Astrocyte (in vitro differentiated cells and primary cell): ENCODE results near the gene ACOT8. TPM values are rescaled to one million over a fixed set of nuclear protein-coding genes. Genes with fewer than 3 reads are reported as not detected.

Experiments used
- DNase-seq: peaks from one replicate; pipeline ENCODE4 v3.0.0-alpha.2; 2010; ENCODE audit warnings: low read depth
- FAIRE-seq: peaks from 2 replicates; lab custom pipeline; 2011; peaks lifted over from hg19 to GRCh38; lab: Jason Lieb, UNC
- H2AFZ ChIP-seq: 2 replicates; pipeline ENCODE4 v1.6.0; 2012; ENCODE audit warnings: low read depth, low read length, inconsistent platforms
- H3K27ac ChIP-seq: 2 replicates; pipeline ENCODE4 v1.5.1; 2011; ENCODE audit warnings: low read depth, low read length, inconsistent platforms
- H3K27me3 ChIP-seq: 2 replicates; pipeline ENCODE4 v1.6.0; 2011; ENCODE audit warnings: low read length, inconsistent platforms; ENCODE audit not compliant: insufficient read depth
- H3K36me3 ChIP-seq: 2 replicates; pipeline ENCODE4 v1.5.1; 2011; ENCODE audit warnings: low read length, inconsistent platforms; ENCODE audit not compliant: insufficient read depth
- H3K4me1 ChIP-seq: 2 replicates; pipeline ENCODE4 v1.5.1; 2011; ENCODE audit warnings: low read length, inconsistent platforms; ENCODE audit not compliant: insufficient read depth
- H3K4me2 ChIP-seq: 2 replicates; pipeline ENCODE4 v1.6.0; 2012; ENCODE audit warnings: low read length, inconsistent platforms
- H3K4me3 ChIP-seq: 2 replicates; pipeline ENCODE4 v1.5.1; 2011; ENCODE audit warnings: low read depth, mild to moderate bottlenecking, low read length, inconsistent platforms; ENCODE audit not compliant: insufficient read depth
- H3K79me2 ChIP-seq: 2 replicates; pipeline ENCODE4 v1.6.0; 2012; ENCODE audit warnings: mild to moderate bottlenecking, low read length, inconsistent platforms; ENCODE audit not compliant: insufficient read depth
- H3K9ac ChIP-seq: 2 replicates; pipeline ENCODE4 v1.6.0; 2012; ENCODE audit warnings: mild to moderate bottlenecking, low read length, inconsistent platforms
- H3K9me3 ChIP-seq: 2 replicates; pipeline ENCODE4 v1.5.1; 2012; ENCODE audit warnings: low read depth, mild to moderate bottlenecking, low read length, inconsistent platforms; ENCODE audit not compliant: insufficient read depth
- H4K20me1 ChIP-seq: 2 replicates; pipeline ENCODE4 v1.6.0; 2012; ENCODE audit warnings: low read length, inconsistent platforms; ENCODE audit not compliant: insufficient read depth
- H3K27ac Mint-ChIP-seq: one replicate; pipeline ENCODE4 v1.8.0; 2021; ENCODE audit warnings: mild to moderate bottlenecking, mixed read lengths; ENCODE audit not compliant: unreplicated experiment
- H3K27me3 Mint-ChIP-seq: one replicate; pipeline ENCODE4 v1.8.0; 2021; ENCODE audit warnings: low read depth, mixed read lengths; ENCODE audit not compliant: unreplicated experiment
- H3K36me3 Mint-ChIP-seq: one replicate; pipeline ENCODE4 v1.8.0; 2021; ENCODE audit warnings: low read depth, mixed read lengths; ENCODE audit not compliant: unreplicated experiment
- H3K4me1 Mint-ChIP-seq: one replicate; pipeline ENCODE4 v1.8.0; 2021; ENCODE audit warnings: low read depth, mixed read lengths; ENCODE audit not compliant: unreplicated experiment
- H3K4me3 Mint-ChIP-seq: one replicate; pipeline ENCODE4 v1.8.0; 2021; ENCODE audit warnings: mild to moderate bottlenecking, moderate library complexity, mixed read lengths; ENCODE audit not compliant: unreplicated experiment
- H3K9me3 Mint-ChIP-seq: one replicate; pipeline ENCODE4 v1.8.0; 2021; ENCODE audit warnings: mild to moderate bottlenecking, mixed read lengths; ENCODE audit not compliant: unreplicated experiment
- EZH2 ChIP-seq: IDR thresholded peaks from 2 replicates; pipeline ENCODE4 v1.6.1; 2012; ENCODE audit warnings: mild to moderate bottlenecking, low read length, inconsistent platforms; ENCODE audit not compliant: insufficient read depth
- total RNA-seq: library from RNA; stranded (reverse); gene quantifications from 2 replicates; pipeline ENCODE4 v1.2.1, GENCODE V29; 2021
- TF ChIP-seq, protein P1 (sequence below): IDR thresholded peaks from 2 replicates; pipeline ENCODE4 v1.5.1; 2011; ENCODE audit warnings: low read depth, mild to moderate bottlenecking, inconsistent platforms, low read length, moderate library complexity; ENCODE audit not compliant: insufficient read depth

Gene ACOT8
- total RNA-seq, 1 donor from 2014 or later = 22.0 TPM

DNA sequence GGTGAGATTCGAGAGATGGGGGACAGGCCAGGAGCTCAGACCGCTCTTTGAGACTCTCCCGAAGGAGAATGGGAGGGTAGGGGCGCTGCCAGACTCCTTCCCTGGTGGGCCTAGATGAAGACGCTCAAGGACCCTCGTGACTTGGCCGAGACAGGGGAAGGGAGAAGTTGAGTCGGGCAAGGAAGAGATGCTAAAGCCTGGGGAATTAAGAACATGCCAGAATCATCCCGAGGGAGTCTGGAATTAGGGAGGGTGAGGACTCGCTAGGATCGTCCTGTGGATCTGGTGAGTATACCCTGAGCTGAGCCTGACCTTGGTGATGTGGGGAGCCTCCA lies 44.2 kb downstream of the ACOT8 start:
- Histone ChIP-seq H3K9ac (peak overlapping the region; percentile 85), H3K79me2 (peaks cover 30% of the 10 kb centered on the region), H3K9me3 (no peaks in the 10 kb centered on the region), H2AFZ (peak overlapping the region; percentile 51), H4K20me1 (no peaks in the 10 kb centered on the region), H3K27ac (peak overlapping the region; percentile 58), H3K4me1 (peaks cover 9% of the 10 kb centered on the region), H3K27me3 (no peaks in the 10 kb centered on the region), H3K4me3 (peak overlapping the region; percentile 78), H3K4me2 (peak overlapping the region; percentile 85), H3K36me3 (peaks cover 30% of the 10 kb centered on the region)
- no peaks in the 10 kb centered on the region for H3K9me3 Mint-ChIP-seq
- DNase-seq (no peak), FAIRE-seq (no peak)
- no peaks in the 10 kb centered on the region for H3K27me3 Mint-ChIP-seq
- peak overlapping the region; percentile 18 for H3K27ac Mint-ChIP-seq
- TF ChIP-seq EZH2 = no peak
- TF ChIP-seq, protein P1, sequence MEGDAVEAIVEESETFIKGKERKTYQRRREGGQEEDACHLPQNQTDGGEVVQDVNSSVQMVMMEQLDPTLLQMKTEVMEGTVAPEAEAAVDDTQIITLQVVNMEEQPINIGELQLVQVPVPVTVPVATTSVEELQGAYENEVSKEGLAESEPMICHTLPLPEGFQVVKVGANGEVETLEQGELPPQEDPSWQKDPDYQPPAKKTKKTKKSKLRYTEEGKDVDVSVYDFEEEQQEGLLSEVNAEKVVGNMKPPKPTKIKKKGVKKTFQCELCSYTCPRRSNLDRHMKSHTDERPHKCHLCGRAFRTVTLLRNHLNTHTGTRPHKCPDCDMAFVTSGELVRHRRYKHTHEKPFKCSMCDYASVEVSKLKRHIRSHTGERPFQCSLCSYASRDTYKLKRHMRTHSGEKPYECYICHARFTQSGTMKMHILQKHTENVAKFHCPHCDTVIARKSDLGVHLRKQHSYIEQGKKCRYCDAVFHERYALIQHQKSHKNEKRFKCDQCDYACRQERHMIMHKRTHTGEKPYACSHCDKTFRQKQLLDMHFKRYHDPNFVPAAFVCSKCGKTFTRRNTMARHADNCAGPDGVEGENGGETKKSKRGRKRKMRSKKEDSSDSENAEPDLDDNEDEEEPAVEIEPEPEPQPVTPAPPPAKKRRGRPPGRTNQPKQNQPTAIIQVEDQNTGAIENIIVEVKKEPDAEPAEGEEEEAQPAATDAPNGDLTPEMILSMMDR = no peak
- peaks cover 5% of the 10 kb centered on the region for H3K4me1 Mint-ChIP-seq
- peak overlapping the region; percentile 87 for H3K4me3 Mint-ChIP-seq
- peaks cover 6% of the 10 kb centered on the region for H3K36me3 Mint-ChIP-seq

DNA sequence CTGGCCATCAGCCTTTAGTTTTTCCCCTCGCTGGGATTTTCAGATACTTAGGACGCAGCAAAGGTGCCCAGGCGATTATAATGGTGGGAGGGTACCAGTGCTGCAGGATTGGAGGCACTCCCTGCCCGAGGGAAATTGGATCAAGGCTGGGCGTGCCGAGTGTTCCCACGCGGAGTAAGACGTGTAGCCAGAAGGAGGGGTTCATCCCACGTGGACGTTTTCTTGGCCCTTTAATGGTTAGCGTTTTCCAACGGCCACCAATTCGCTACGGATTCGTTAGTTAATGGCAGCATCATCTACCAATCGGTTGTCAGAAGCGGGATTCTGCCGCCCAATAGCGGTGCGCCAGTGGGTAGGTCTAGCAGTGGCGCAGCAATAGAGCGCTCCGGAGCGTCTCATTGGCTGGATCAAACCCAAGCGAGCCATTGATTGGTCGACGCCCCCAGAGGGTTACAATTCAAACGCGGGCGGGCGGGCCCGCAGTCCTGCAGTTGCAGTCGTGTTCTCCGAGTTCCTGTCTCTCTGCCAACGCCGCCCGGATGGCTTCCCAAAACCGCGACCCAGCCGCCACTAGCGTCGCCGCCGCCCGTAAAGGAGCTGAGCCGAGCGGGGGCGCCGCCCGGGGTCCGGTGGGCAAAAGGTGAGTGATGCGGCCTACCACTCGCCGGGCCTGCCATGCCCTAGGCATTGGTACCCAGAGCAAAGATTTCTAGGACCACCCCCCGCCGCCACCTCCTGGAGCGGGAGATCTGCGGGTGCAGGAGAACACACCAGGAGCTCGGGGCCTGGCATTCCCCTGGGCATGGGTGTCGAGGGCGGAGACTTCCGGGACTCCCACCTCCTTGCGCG lies 44.8 kb downstream of the ACOT8 start, which contains the start of gene UBE2C:
TSS of gene UBE2C (plus strand) at position 488 of the 849 bp plus-strand sequence. CDS start at position 540, 52 bp downstream.
- peak within 1 kb of the TSS; percentile 85 for H3K9ac ChIP-seq
- peak; percentile 82 for FAIRE-seq
- H3K9me3 Mint-ChIP-seq = no peaks in the 10 kb centered on the region

More for the DNA sequence above, 44.8 kb downstream of the ACOT8 start, which contains the start of gene UBE2C:
- Mint-ChIP-seq H3K4me3 (peak within 1 kb of the TSS; percentile 87), H3K4me1 (no peaks in the 10 kb centered on the region), H3K36me3 (peaks cover 6% of the 10 kb centered on the region), H3K27ac (peak within 1 kb of the TSS; percentile 80), H3K27me3 (no peaks in the 10 kb centered on the region)
- H2AFZ ChIP-seq = peak within 1 kb of the TSS; percentile 51
- no peaks in the 10 kb centered on the region for H3K27me3 ChIP-seq
- peak; percentile 100 for DNase-seq
- H3K4me2 ChIP-seq = peak within 1 kb of the TSS; percentile 85
- H3K79me2 ChIP-seq = peaks cover 30% of the 10 kb centered on the region
- peak within 1 kb of the TSS; percentile 78 for H3K4me3 ChIP-seq
- peaks cover 32% of the 10 kb centered on the region for H3K36me3 ChIP-seq
- peaks cover 6% of the 10 kb centered on the region for H3K4me1 ChIP-seq
- H4K20me1 ChIP-seq = no peaks in the 10 kb centered on the region
- H3K27ac ChIP-seq = peak within 1 kb of the TSS; percentile 58
- no peaks in the 10 kb centered on the region for H3K9me3 ChIP-seq
- TF ChIP-seq, protein P1 = no peak
- no peak for TF ChIP-seq EZH2
